ENCODE results near the gene OXCT1. TPM values are rescaled to one million over a fixed set of nuclear protein-coding genes. Genes with fewer than 3 reads are reported as not detected.
"Not testable (repeated sequence)": the region's sequence is repeated elsewhere in the genome, so short reads cannot be mapped to it uniquely, and the experiment has no call there.

OXCT1 gene
- total RNA-seq, 2 donors from 2014 or later, result 15.2 to 25.3 TPM

GRCh38 chr5:41722359-41722950, 147.8 kb downstream of the OXCT1 start:
- intact Hi-C loops (cut with DNase I), result no loop called here
- TF ChIP-seq, protein P1, sequence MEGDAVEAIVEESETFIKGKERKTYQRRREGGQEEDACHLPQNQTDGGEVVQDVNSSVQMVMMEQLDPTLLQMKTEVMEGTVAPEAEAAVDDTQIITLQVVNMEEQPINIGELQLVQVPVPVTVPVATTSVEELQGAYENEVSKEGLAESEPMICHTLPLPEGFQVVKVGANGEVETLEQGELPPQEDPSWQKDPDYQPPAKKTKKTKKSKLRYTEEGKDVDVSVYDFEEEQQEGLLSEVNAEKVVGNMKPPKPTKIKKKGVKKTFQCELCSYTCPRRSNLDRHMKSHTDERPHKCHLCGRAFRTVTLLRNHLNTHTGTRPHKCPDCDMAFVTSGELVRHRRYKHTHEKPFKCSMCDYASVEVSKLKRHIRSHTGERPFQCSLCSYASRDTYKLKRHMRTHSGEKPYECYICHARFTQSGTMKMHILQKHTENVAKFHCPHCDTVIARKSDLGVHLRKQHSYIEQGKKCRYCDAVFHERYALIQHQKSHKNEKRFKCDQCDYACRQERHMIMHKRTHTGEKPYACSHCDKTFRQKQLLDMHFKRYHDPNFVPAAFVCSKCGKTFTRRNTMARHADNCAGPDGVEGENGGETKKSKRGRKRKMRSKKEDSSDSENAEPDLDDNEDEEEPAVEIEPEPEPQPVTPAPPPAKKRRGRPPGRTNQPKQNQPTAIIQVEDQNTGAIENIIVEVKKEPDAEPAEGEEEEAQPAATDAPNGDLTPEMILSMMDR (IDR thresholded peaks at IDR 0.05), result no peak
- TF ChIP-seq POLR2AphosphoS5 (IDR thresholded peaks at IDR 0.05), result no peak
- no peak for TF ChIP-seq POLR2A (IDR thresholded peaks at IDR 0.05)

DNA sequence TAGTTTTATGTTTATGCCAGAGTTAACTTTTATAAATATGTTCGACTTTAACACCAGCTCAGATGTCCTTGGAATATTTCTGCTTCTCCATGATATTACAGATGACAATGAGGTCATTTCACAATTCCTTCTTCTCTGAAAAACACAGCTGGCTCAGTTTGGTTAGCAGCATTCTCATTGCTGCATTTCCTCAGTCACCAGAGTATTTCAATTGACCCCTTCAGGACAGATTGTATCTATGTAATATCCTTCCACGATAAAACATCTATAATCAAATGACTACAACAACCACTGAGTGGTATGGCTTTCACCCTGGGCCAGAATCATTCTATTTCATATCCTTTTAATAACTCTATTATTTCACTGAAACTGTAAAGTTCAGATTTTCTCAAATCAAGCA, 148.7 kb downstream of the OXCT1 start:
- intact Hi-C loops (cut with DNase I), result no loop called here
- no peaks in the 10 kb centered on the region for H3K4me1 ChIP-seq (replicated peaks)
- no peak for TF ChIP-seq POLR2AphosphoS5 (IDR thresholded peaks at IDR 0.05)
- no peak for TF ChIP-seq POLR2A (IDR thresholded peaks at IDR 0.05)
- TF ChIP-seq, protein P1 (IDR thresholded peaks at IDR 0.05), result no peak
- H3K27me3 ChIP-seq (replicated peaks; ENCODE audit: insufficient read depth), result no peaks in the 10 kb centered on the region
- no peak overlapping the region for H3K27ac ChIP-seq
- H3K9me3 ChIP-seq, result no peaks in the 10 kb centered on the region
- no peak overlapping the region for H3K4me3 ChIP-seq
- no peaks in the 10 kb centered on the region for H3K36me3 ChIP-seq
- no peak for DNase-seq (ENCODE audit: low spot score)
- 58% methylated on average over 2 of the region's 2 CpGs for WGBS

More at GRCh38 chr5:41722359-41722950, 147.8 kb downstream of the OXCT1 start:
- no peak overlapping the region for H3K4me3 ChIP-seq
- H3K9me3 ChIP-seq, result no peaks in the 10 kb centered on the region
- H3K4me1 ChIP-seq (replicated peaks), result no peaks in the 10 kb centered on the region
- H3K36me3 ChIP-seq, result no peaks in the 10 kb centered on the region
- no peaks in the 10 kb centered on the region for H3K27me3 ChIP-seq (replicated peaks; ENCODE audit: insufficient read depth)
- H3K27ac ChIP-seq, result no peak overlapping the region
- DNase-seq (ENCODE audit: low spot score), result no peak
- 68% methylated on average over 3 of the region's 3 CpGs for WGBS

GRCh38 chr5:41716382-41716781, 153.8 kb downstream of the OXCT1 start:
- intact Hi-C loops (cut with DNase I), result no loop called here
- Histone ChIP-seq H3K4me1 (replicated peaks) (no peaks in the 10 kb centered on the region), H3K27me3 (replicated peaks; ENCODE audit: insufficient read depth) (no peaks in the 10 kb centered on the region), H3K36me3 (no peaks in the 10 kb centered on the region), H3K4me3 (no peak overlapping the region), H3K27ac (no peak overlapping the region), H3K9me3 (no peaks in the 10 kb centered on the region)
- WGBS, result 47% methylated on average over 2 of the region's 2 CpGs
- TF ChIP-seq, protein P1 (IDR thresholded peaks at IDR 0.05), result no peak
- no peak for TF ChIP-seq POLR2AphosphoS5 (IDR thresholded peaks at IDR 0.05)
- TF ChIP-seq POLR2A (IDR thresholded peaks at IDR 0.05), result no peak
- DNase-seq (ENCODE audit: low spot score), result no peak

GRCh38 chr5:41714446-41714845, 155.8 kb downstream of the OXCT1 start:
- intact Hi-C loops (cut with DNase I); H3K4me1 ChIP-seq (replicated peaks); H3K36me3 ChIP-seq; H3K4me3 ChIP-seq; H3K27ac ChIP-seq; H3K9me3 ChIP-seq; H3K27me3 ChIP-seq (replicated peaks; ENCODE audit: insufficient read depth); DNase-seq (ENCODE audit: low spot score): not testable (repeated sequence)

GRCh38 chr5:41708604-41708940, 161.7 kb downstream of the OXCT1 start:
- H3K4me1 ChIP-seq (replicated peaks), result no peaks in the 10 kb centered on the region
- no peaks in the 10 kb centered on the region for H3K36me3 ChIP-seq
- intact Hi-C loops (cut with DNase I), result no loop called here
- H3K4me3 ChIP-seq, result no peak overlapping the region
- no peaks in the 10 kb centered on the region for H3K27me3 ChIP-seq (replicated peaks; ENCODE audit: insufficient read depth)
- WGBS, result 79% methylated on average over 2 of the region's 2 CpGs
- no peak for DNase-seq (ENCODE audit: low spot score)
- no peak overlapping the region for H3K27ac ChIP-seq
- TF ChIP-seq, protein P1 (IDR thresholded peaks at IDR 0.05), result no peak
- no peak for TF ChIP-seq POLR2A (IDR thresholded peaks at IDR 0.05)
- no peaks in the 10 kb centered on the region for H3K9me3 ChIP-seq

All from prostate gland (tissue), 2 donors.